CD4-positive, alpha-beta T cell treated with Interferon alpha-2 for 1 hour (primary cell): ENCODE data around the gene PIF1.

Experiments used
- DNase-seq, 2 donors: peaks; one replicate each; pipeline ENCODE4 v3.0.0-alpha.2; 2020 to 2022

Gene PIF1

GRCh38 chr15:64774629-64775493, 50.6 kb downstream of the PIF1 start:
- no peak for DNase-seq

- no peak for DNase-seq
These were observed 51.3 kb downstream of the PIF1 start for GRCh38 chr15:64774037-64774628.

- no peak for DNase-seq
These were observed 51.8 kb downstream of the PIF1 start for GRCh38 chr15:64773606-64774005.

GRCh38 chr15:64772964-64773363, 52.5 kb downstream of the PIF1 start:
- no peak for DNase-seq

- no peak for DNase-seq
These were observed 53.0 kb downstream of the PIF1 start for GRCh38 chr15:64772488-64772887.

GRCh38 chr15:64770626-64771025, 54.8 kb downstream of the PIF1 start:
- no peak for DNase-seq

GRCh38 chr15:64767203-64767602, 58.2 kb downstream of the PIF1 start:
- peak in 1 of 2 donors; percentile 25 for DNase-seq

GRCh38 chr15:64766058-64766457, 59.4 kb downstream of the PIF1 start:
- no peak for DNase-seq
